HG03575 (cell line): ENCODE results near the gene MKNK2.
"Not testable (repeated sequence)": the region's sequence is repeated elsewhere in the genome, so short reads cannot be mapped to it uniquely, and the experiment has no call there.

Source experiments
- ATAC-seq: cut with Tn5 transposase; IDR thresholded peaks from one replicate; pipeline ENCODE4 v1.9.1; 2021; ENCODE audit not compliant: unreplicated experiment, insufficient number of reproducible peaks, low FRiP score; ENCODE audit errors: extremely low read depth

The MKNK2 gene

GRCh38 chr19:2036424-2036823, 14.6 kb downstream of the MKNK2 start:
- no peak for ATAC-seq

- ATAC-seq = no peak
Observed at GRCh38 chr19:2035590-2035991, 15.5 kb downstream of the MKNK2 start.

GRCh38 chr19:2034729-2035589, 16.1 kb downstream of the MKNK2 start:
- ATAC-seq = no peak

DNA sequence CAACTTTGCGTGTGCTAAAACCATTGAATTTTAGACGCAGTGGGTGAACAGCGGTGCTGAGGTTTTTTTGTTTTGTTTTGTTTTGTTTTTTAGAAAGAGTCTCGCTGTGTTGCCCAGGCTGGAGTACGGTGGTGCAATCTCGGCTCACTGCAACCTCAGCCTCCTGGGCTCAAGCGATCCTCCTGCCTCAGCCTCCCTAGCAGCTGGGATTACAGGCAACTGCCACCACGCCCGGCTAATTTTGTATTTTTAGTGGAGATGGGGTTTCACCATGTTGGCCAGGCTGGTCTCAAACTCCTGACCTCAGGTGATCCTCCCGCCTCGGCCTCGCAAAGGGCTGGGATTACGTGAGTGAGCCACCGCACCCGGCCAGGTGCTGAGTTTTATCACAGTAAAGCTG, 16.8 kb downstream of the MKNK2 start:
- ATAC-seq = not testable (repeated sequence)

DNA sequence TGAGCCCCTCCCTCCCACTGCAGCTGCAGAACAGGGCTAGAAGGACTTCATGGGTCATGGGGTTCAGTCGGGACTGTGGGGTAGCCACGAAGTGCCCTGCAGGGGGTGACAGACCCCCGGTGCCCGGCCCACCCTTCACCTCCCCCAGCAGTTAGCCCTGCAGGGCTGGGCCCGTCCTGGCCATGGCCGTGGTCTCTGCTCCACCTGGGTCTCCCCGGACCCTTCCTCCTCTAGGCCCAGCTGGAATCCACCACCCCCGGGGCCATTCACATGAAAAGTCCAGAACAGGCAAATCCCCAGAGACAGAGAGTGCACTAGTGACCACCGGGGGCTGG, 17.3 kb downstream of the MKNK2 start:
- no peak for ATAC-seq

DNA sequence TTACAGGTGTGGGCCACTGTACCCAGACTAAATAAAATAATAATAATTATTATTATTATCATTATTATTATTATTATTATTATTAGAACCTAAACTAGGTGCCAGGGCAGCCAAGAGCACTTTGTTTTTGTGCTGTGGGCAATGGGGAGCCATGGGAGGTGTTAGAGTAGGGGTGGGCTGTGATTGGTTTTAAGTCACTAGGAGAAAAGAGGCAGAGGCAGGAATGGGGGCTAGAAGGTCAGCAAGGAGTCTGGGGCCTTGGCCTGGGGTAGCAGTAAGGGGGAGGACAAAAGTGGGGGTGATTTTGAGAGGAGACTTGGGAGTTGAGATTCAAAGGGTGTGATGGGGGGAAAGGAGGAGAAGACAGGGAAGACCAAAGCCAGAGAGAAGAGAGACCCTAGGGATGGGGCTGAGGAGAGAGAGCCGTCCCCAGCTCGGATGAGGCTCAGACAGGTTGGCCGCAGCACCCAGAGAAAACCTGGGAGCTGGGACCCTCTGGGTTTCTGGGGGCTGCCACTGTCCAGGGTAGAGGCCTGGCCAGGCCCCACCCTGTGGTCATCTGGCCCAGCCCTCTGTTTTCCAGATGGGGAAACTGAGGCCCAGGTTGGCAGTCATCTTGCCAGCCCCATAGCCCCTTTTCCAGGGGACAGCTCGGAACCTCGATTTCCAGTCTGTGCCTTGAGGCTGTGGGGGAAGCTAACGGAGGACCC, 17.8 kb downstream of the MKNK2 start:
- no peak for ATAC-seq

GRCh38 chr19:2032296-2032941, 18.6 kb downstream of the MKNK2 start:
- ATAC-seq = no peak

GRCh38 chr19:2027361-2027760, 23.7 kb downstream of the MKNK2 start:
- no peak for ATAC-seq

GRCh38 chr19:2026770-2027169, 24.3 kb downstream of the MKNK2 start:
- no peak for ATAC-seq

DNA sequence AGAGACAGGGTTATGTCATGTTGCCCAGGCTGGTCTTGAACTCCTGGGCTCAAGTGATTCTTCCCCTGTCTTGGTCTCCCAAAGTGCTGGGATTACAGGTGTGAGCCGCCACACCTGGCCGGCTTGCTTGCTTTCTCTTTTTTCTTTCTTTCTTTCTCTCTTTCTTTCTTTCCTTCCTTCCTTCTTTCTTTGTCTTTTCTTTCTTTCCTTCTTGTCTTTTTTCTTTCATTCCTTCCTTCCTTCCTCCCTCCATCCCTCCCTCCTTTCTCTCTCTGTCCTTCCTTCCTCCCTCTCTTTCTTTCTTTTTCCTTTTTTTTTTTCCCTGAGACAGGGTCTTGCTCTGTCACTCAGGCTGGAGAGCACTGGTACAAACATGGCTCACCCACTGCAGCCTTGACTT, 28.8 kb downstream of the MKNK2 start:
- no peak for ATAC-seq

DNA sequence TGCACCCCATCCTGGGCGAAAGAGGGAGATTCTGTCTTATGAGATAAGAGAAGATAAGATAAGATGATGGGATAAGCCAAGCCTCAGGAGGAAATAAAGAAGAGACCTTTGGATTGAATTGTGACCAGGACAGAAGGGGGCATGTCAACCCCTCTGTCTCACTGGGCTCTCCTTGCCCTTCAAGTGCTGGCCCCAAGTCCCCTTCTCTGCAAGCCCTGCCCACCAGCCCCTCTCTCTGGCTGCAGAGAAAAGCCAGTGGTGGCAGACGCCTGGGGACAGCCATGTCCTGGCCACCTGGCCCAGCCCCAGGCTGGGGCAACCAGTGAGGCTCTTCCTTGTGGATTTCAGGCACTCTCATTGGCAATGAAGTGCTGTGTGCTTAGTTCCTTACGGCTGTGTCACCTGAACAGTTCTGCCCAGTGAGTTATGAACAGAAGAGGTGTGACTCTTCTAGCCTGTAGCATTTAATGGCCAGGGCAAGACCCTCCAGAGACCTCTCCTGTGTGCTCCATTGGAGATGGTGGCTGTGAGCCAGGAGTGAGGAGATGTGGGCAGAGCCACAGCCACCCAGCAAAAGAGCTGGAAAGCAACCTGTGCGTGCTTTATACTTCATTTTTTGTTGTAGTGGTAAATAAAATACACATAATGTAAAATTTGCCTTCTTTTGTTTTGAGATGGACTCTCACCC, 29.4 kb downstream of the MKNK2 start:
- ATAC-seq = no peak

- no peak for ATAC-seq
Observed at GRCh38 chr19:2018752-2019151, 32.3 kb downstream of the MKNK2 start.

DNA sequence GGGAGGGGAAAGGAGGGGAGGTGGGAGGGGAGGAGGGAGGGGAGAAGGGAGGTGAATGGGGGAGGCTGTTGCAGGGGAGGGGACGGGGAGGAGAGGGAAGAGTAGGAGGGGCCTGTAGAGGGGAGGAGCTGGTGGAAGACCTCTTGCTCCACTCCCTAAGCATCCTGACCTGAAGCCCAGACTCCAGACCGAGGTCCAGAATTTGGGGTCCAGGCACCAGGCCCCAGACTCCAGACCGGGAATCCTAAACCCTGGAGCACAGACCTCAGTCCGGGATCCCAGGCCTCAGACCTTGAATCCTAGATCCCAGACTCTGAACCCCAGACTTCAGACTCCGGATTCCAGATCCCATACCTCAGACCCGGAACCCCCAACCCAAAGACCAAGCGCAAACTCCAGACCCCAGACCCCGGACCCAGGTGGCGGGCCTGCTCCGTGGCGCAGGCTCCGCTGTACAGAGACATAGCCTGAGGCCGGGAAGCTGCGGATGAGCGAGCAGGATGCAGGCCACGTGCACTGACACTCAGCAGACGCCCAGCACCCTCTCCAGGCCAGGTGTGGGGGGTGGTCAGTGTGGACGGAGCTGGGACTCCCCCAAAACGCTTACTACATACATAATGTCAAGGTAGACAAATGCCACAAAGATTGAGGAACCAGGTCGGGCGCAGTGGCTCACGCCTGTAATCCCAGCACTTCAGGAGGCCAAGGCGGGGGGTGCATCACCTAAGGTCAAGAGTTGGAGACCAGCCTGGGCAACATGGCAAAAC, 34.8 kb downstream of the MKNK2 start:
- no peak for ATAC-seq

- no peak for ATAC-seq
Observed at GRCh38 chr19:2015608-2015950, 35.5 kb downstream of the MKNK2 start, which contains the start of gene BTBD2. Gene BTBD2, minus strand, starts transcription at chr19:2015714. Its CDS starts 11 bp downstream, at chr19:2015703.

- no peak for ATAC-seq
Observed at GRCh38 chr19:2014731-2015607, 36.1 kb downstream of the MKNK2 start.

- ATAC-seq = no peak
Observed at GRCh38 chr19:2014131-2014571, 36.9 kb downstream of the MKNK2 start.

DNA sequence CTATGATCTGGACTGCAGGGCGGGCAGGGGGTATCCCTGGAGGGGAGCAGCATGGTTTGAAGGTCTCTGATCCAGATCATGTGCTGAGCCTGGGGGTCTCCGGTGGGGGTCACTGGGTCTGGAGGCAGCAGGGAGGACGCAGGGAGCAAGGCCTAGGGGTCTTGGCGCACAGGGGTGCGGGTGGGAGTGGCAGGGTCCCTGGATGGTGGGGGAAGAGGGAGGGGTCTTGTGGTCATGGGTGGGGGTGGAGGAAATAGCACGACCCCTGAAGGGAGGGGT, 37.4 kb downstream of the MKNK2 start:
- no peak for ATAC-seq
